Left renal cortex interstitium (tissue), 4 donors: ENCODE results near the gene HDAC8. TPM values are rescaled to one million over a fixed set of nuclear protein-coding genes. Genes with fewer than 3 reads are reported as not detected.

Source experiments
- DNase-seq, 4 donors: peaks; one replicate each; pipeline ENCODE4 v3.0.0-alpha.2; 2013; ENCODE audit warnings: low read depth in 4 of 4, low spot score in 2 of 4, missing footprints in 1 of 4
- polyA plus RNA-seq, 4 donors: library from polyadenylated mRNA; unstranded; fragments of 120-200 nt; gene quantifications; one replicate each; pipeline ENCODE4 v1.2.1, GENCODE V29; 2013; ENCODE audit not compliant: insufficient read length in 4 of 4

Gene HDAC8
- polyA plus RNA-seq, 4 donors, result 28.9 to 45.0 (median 33.0) TPM

- DNase-seq, result no peak
Observed at GRCh38 chrX:72387247-72387646, 185.4 kb downstream of the HDAC8 start.

- no peak for DNase-seq
Observed at GRCh38 chrX:72382202-72382595, 190.4 kb downstream of the HDAC8 start.

- DNase-seq, result no peak
Observed at GRCh38 chrX:72381439-72382201, 191.0 kb downstream of the HDAC8 start.

- no peak for DNase-seq
Observed at GRCh38 chrX:72376124-72376523, 196.5 kb downstream of the HDAC8 start.

- no peak for DNase-seq
Observed at GRCh38 chrX:72373136-72373535, 199.5 kb downstream of the HDAC8 start.

- no peak for DNase-seq
Observed at GRCh38 chrX:72372735-72373134, 199.9 kb downstream of the HDAC8 start.

- no peak for DNase-seq
Observed at GRCh38 chrX:72371405-72371804, 201.2 kb downstream of the HDAC8 start.

GRCh38 chrX:72368796-72369195 lies 203.8 kb downstream of the HDAC8 start:
- DNase-seq, result no peak

GRCh38 chrX:72367516-72367915 lies 205.1 kb downstream of the HDAC8 start:
- no peak for DNase-seq

GRCh38 chrX:72366701-72367454 lies 205.8 kb downstream of the HDAC8 start:
- DNase-seq, result peak in 1 of 4 donors; percentile 36

- DNase-seq, result no peak
Observed at GRCh38 chrX:72366178-72366577, 206.5 kb downstream of the HDAC8 start.

GRCh38 chrX:72365126-72365525 lies 207.5 kb downstream of the HDAC8 start:
- no peak for DNase-seq

- DNase-seq, result no peak
Observed at GRCh38 chrX:72360326-72360725, 212.3 kb downstream of the HDAC8 start.

- DNase-seq, result no peak
Observed at GRCh38 chrX:72358313-72358712, 214.3 kb downstream of the HDAC8 start.

GRCh38 chrX:72352786-72353185 lies 219.9 kb downstream of the HDAC8 start:
- DNase-seq, result no peak

GRCh38 chrX:72351606-72352334 lies 220.9 kb downstream of the HDAC8 start:
- DNase-seq, result no peak

- DNase-seq, result no peak
Observed at GRCh38 chrX:72349190-72349589, 223.5 kb downstream of the HDAC8 start.

GRCh38 chrX:72348247-72348979 lies 224.2 kb downstream of the HDAC8 start:
- no peak for DNase-seq

- DNase-seq, result no peak
Observed at GRCh38 chrX:72347366-72347765, 225.3 kb downstream of the HDAC8 start.

GRCh38 chrX:72346302-72346949 lies 226.2 kb downstream of the HDAC8 start:
- no peak for DNase-seq
